Hematopoietic multipotent progenitor cell treated with erythropoietin and hydrocortisone succinate and interleukin-3 and kit ligand, for 8 days (in vitro differentiated cells): ENCODE measurements around the gene GPC5.
A peak's percentile ranks its signal among the peaks of the same experiment; 100 is the strongest.
"Not testable (repeated sequence)": the region's sequence is repeated elsewhere in the genome, so short reads cannot be mapped to it uniquely, and the experiment has no call there.

Source experiments
- DNase-seq: peaks from one replicate; pipeline ENCODE4 v3.0.0-alpha.2; 2015

Gene GPC5

DNA sequence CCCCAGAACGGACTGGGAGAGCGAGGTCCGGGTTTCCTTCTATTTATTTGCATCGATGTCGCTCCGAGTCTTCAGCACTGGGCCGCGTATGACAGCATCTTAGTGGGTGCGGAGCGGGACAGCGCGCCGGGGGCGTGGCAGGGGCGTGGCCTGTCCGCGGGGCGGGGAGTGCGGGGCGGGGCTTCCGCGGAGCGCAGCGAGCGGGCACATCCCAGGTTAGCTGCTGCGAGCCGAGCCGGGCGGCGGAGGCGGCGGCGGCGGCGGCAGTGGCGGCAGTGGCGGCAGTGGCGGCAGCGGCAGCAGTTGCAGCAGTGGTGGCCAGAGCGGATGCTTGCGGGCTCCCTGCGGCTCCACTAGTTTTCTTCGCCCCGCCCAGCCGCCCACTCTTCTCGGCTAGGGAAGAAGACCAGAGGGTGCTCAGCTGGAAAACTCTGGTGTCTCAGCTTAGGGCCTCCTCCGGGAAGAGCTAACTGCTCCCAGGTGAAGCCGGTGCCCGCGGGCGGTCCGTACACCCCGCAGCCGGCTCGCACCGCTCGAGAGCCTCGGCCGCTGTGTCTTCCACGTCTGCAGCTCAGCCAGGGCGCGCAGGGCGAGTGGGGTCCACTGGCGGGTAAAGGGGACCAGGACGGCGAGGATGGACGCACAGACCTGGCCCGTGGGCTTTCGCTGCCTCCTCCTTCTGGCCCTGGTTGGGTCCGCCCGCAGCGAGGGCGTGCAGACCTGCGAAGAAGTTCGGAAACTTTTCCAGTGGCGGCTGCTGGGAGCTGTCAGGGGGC, at the start of gene GPC5:
Gene GPC5, plus strand, starts transcription at position 209 of the 776 bp plus-strand sequence.
- peak; percentile 64 for DNase-seq

DNA sequence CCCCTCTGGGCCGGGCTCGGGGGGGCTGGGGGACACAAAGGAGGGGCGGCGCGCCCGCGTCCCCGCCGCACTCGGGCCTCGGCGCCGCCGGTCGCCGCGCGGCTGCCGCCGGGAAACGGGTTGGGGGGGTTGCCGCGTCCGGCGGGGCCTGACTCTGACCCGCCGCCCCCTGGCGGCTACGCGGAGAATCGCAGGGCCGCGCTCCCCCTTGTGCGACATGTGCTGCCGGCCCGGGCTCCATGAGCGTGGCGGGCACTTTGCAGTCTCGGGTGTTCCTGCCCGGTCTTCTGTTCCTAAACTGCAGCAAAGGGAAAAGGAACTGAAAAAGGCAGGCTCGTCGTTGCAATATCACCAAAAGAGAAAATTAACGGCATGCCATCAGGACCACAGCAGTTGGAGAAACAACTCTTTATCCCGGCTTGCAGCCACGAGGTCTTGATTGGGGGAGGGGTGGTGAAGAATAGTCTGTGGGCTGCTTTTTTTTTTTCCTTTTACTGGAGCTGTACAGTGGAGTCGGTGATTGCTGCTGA, 49.5 kb upstream of the GPC5 start:
- DNase-seq, result peak; percentile 88

DNA sequence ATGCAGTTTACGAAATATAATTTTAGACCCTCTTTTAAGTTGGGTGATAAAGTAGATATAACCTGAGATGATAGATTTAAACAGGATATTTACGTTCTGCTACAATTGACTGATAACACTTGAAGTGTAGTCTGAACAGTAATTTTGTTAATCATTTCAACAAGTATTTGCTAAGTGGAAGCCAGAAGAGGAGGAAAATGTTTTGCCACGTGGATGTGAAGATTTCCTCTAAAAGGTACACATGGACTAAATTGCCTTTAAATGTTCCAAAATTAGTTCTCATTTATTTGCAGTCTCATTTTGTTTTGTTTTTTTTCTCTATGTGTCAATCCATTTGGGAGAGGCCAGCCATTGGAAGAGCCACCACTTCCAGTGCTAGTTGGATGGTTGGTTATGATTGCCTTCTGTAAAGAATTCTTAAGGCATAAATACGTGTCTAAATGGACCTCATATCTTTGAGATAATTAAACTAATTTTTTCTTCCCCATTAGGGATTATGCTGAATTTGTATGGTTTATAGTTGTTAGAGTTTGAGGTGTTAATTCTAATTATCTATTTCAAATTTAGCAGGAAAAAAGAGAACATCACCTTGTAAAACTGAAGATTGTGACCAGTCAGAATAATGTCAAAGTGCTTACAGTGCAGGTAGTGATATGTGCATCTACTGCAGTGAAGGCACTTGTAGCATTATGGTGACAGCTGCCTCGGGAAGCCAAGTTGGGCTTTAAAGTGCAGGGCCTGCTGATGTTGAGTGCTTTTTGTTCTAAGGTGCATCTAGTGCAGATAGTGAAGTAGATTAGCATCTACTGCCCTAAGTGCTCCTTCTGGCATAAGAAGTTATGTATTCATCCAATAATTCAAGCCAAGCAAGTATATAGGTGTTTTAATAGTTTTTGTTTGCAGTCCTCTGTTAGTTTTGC, 48.2 kb upstream of the GPC5 start:
- DNase-seq, result no peak

DNA sequence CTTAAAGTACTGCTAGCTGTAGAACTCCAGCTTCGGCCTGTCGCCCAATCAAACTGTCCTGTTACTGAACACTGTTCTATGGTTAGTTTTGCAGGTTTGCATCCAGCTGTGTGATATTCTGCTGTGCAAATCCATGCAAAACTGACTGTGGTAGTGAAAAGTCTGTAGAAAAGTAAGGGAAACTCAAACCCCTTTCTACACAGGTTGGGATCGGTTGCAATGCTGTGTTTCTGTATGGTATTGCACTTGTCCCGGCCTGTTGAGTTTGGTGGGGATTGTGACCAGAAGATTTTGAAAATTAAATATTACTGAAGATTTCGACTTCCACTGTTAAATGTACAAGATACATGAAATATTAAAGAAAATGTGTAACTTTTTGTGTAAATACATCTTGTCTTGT, 47.3 kb upstream of the GPC5 start:
- no peak for DNase-seq

DNA sequence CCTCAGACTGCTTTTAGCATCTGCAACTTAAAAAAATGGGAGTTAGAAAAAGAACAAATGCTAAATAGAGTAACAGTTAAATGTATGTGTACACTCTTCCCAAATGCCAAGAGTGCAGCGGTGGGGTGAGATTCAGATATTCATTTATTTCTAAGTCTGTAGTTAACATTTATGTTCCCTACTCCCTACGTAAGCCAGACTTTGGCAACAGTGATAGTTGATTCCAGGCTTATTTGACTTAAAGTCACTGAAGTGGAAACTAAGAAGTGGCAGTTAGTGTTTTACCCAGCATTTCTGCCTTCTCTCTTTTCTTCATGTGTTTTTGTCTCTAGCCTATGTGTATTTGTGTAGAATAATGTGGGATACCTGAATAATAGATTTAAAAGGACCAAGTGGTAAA, 46.4 kb upstream of the GPC5 start:
- DNase-seq, result no peak

DNA sequence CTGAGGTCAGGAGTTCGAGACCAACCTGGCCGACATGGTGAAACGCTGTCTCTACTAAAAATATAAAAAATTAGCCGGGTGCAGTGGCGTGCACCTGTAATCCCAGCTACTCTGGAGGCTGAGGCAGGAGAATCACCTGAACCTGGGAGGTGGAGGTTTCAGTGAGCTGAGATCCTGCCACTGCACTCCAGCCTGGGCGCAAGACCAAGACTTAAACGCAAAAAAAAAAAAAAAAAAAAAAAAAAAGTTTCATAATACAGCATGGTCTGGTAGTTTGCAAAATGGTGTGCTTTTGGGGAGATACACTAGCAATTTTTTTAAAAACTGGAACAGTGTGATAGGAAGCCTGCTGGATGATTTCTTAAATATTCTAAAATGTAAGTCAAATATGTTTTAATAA, 45.5 kb upstream of the GPC5 start:
- DNase-seq, result not testable (repeated sequence)

DNA sequence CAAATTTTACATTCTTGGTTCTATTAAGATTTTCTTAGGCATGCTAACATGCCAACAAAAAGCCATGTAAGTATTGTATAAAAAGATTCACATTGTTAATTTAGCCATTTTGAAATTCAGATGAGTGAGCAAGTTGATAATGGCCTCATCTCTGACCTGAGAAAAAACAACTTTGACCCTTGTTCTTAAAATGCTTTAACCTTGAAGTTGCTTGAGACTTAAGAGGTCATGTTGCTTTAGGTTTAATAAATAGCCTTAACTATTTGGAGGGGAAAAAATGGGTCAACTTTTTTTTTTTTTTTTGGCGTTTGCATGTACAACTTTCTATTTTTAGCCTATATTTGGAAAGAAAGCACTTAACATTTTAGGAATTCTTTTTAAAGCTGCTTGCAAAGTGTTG, 44.9 kb upstream of the GPC5 start:
- no peak for DNase-seq

DNA sequence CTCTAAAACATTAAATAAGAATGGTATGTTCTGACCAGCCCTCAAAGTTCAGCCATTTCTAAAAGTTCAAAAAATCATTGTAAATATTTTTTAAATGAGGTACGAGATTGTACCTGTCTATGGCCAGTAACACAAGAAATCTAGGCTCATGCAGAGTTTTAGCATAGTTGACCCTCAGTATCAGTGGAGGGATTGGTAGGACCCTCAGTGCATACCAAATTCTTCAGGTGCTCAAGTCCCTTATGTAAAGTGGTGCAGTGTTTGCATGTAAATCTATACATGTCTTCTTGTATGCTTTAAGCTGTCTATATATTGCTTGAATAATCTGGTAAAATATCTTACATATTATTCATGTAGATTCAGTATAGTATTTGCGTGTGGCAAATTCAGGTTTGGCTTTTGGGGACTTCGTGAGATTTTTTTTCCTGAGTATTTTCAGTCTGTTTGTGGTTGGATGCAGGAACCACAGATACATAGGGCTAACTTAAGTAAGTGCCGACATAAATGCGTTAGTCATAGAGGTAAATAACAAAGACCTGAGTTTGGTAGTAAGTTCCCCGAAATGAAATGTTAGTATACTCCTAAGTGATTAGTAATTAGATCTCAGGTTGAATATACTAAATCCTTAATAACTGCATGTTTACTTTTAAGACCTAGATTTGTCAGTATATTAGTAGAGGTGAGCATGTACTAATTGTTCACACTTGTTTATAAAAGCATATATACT, 43.2 kb upstream of the GPC5 start:
- no peak for DNase-seq

DNA sequence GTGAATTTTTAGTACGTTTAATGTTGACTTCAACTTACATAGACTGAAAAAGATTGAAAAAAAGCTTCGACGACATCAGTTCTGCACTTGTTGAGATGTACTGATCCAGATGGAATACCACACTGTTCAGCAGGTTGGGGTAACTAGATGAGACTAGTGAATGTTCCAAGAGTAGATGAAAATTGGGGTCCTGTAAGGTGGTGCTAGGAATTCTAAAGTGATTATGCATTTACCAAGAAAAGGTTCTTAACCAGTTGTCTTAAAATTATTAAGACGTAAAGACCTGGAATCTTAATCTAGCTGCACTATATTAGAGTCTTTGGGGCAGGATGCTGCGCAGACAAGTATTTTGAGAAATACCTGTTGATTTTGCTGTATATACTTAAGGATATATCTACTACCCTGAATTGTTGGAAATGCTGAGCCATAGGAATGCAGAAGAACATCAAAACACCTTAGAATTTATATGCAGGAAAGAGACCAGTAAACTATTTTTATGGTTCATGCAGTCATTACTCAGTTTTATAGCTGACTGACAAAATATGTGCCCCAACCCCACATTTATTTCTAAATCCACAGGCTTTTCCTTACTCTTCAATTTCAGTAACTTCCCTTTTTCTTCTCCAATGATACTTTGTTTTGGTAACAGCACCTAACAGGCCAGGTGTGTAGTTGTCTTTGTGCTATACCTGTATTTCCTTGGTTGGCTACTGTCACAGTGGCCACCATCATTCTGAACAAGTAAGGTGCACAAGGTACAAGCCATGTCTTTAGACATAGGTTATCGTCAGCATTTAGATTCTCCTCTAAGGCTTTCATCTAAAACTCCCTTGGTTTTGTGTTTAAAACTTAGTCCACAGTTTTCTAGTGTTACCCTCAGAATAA, 42.4 kb upstream of the GPC5 start:
- no peak for DNase-seq

DNA sequence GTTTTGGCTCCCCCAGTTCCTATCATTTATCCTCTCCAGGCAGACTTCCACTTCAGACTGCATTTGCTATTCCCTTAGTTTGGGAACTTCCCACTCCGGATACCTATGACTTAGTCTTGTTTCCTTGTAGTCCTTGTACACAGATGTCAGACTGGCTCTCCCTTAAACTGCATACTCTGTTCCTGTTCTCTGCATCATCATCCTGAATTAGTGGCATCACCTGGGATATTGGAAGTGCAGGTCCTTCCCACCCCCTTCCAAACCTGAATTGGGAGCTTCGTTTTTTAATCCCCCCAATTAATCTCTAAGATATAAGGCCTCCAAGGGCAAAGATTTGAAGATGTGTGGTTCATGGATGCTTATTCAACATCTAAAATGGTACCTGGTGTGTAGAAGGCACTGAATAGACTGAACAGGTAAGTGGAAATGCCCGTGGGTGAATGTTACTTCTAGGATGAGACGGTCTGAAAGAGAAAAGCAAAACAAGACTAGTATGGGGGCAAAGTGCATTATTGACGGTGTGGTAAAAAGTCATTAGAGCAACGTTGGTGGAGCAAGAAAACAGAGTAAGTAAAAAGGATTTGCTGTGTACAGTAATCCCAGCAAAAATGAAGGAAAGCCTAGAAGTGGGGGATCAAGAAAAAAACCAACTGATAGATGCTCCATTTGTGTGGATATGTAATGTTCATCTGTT, 41.4 kb upstream of the GPC5 start:
- DNase-seq, result no peak

DNA sequence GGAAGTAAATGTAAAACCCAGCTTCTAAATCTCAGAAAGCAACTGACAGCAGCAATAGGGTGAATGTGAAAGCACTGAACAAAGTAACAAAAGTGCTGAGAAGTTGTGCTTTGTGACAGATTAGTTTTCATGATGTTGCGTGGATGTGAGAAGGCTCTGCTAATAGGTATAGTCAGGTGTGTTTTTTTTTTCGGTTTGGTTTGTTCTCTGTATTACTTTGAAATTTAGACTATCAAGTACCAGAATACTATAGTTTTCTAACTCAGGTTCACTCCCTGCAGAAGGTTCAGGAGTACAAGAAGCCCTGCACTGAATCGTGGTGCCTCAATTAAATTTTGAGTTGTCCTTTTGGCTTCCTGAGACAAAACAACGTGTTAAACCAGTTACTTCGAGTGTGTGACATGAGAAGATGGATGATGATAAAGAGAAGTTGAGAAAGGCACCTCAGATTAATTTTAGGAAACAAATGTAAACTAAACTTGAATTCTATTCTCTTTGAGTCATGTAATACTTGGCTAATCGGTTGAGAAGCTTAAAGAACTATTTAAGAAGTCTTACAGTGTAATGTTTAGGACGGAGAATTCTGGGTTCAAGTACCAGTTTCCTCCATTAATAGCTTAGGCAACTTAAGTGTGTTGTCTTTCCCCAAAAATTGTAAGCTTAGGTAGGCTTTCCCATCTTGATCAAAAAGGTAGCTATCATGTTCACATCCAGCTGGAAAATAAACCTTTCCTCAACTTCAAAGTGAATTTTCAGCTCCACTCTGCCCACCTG, 40.6 kb upstream of the GPC5 start:
- DNase-seq, result no peak

DNA sequence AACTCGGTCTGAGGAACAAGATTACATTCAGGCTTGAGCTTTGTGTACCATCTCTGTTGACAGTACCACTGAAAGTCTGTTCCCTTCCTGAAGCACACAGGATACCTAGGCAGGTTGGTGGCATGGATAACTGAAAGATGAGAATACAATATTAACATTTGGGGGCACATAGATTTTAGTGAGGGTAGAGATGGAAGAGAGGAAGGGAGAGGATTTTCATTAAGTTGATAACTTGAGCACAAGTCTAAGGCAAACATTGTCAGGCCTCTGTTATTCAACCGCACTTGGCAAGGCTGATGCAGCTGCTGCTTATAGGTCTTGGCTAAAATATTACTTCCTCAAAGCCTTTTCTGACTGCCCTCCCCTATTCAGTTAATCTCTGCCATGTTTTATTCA, 40.0 kb upstream of the GPC5 start:
- peak; percentile 45 for DNase-seq

DNA sequence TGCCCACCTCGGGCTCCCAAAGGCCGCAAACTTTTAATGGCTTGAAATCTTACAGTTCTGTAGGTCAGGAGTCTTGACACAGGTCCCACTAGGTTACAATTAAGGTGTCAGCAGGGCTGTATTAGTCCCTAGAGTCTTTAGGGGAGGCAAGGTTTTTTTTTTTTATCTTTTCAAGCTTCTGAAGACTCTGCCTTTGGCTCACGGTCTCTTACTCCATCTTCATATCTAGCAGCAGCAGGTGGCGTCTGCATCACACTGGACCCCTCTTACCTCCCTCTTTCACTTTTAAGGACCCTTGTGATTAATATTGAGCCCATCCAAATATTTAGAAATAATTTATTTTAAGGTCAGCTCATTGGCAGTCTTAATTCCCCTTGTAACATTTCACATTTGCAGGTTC, 39.3 kb upstream of the GPC5 start:
- DNase-seq, result peak; percentile 46

DNA sequence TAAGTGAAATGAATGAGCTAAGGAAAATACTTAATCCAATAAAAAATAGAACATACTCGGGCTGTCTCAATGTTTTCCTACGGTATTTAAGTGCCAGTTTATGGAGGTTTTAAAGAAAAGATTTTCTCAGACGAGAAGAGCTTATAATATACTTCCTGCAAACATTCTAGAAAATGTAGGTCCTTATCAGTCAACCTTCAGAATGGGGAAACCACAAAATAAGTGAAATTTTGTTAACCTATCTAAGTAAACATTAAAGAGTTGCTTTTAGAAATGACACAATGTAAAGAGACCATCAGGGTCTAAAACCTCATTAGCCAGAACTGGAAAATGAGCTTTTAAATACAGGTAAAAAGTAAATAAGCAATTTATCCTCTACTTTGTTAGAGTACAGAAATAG, 38.8 kb upstream of the GPC5 start:
- no peak for DNase-seq

DNA sequence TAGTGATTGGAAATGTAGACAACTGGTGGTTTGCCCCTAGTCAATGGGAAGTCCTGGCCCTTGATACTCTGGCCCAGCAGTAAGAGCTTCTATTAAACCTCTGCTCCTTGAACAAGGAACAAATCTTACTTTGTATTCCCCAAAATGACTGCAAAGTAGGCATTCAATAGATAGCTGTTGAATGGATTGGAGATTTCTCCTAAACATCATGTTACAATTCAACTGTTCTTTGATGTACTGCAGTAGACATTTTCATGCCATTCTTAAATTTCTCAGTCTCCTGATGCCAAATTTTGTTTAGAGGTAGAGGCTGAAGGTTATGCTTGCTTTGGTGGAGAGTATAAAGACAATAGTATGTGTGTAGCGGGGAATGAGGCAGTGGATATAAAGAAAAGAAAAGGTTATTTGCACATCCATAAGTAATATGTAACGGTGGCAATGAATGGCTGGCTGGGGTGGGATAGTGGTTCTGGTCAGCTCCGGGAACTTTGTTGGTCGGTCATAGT, 38.1 kb upstream of the GPC5 start:
- no peak for DNase-seq

DNA sequence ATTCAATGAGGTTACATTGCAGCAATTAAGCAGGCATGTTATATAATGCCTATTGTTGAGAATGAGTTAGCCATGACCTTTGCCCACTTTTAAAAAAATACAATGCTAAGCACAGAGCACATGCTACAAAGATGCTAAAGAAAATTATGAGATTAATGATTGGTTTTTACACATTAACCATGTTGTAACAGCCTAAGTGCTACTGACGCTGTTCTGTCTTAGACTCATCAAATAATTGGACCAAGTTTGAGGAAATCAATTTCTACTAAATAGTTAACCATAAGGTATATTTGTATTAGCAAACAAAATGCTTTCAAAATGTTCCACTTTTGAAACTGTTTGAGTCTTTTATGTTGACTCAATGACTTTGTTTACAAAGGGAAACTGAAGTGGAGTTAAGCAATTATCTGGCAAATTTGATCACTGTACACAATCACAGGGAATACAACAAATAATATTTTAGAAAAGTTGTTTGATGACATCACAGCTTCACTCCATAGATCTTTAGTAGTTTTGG, 36.6 kb upstream of the GPC5 start:
- DNase-seq, result no peak

DNA sequence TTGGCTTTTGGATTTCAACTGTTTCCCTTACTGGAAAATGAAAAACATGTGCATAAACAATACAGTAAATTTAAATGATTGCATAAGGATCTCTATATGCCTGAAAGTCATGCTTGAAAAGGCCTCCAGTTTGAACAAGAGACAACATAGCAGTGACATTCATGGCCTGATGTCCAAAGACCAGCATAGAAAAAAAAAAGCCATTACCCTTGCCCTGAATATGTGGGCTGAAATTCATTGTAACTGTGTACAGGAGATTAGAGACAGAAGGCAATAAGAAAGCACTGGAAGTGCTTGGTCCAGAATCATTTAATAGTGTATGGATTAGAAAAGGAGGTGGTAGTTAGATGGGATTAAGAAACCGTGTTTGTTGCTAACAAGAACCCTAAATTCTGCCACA, 35.5 kb upstream of the GPC5 start:
- no peak for DNase-seq

DNA sequence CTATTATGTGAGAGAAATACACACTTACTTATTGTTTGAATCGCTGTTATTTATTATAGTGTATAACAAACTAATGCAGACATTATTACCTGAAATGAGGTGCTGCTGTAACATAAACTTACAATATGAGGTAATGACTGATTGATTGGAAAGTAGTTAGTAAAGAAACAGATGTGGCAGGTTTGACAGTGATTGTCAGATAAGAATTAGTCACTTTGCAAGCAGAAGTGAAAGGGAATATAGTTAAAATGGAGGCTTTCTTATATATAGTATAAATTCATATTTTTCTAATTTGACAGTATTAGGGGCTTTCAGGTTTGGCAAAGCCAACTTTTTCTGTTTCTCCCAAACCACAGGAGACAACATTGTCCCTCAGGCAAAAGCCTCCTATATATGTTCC, 30.3 kb upstream of the GPC5 start:
- DNase-seq, result no peak

DNA sequence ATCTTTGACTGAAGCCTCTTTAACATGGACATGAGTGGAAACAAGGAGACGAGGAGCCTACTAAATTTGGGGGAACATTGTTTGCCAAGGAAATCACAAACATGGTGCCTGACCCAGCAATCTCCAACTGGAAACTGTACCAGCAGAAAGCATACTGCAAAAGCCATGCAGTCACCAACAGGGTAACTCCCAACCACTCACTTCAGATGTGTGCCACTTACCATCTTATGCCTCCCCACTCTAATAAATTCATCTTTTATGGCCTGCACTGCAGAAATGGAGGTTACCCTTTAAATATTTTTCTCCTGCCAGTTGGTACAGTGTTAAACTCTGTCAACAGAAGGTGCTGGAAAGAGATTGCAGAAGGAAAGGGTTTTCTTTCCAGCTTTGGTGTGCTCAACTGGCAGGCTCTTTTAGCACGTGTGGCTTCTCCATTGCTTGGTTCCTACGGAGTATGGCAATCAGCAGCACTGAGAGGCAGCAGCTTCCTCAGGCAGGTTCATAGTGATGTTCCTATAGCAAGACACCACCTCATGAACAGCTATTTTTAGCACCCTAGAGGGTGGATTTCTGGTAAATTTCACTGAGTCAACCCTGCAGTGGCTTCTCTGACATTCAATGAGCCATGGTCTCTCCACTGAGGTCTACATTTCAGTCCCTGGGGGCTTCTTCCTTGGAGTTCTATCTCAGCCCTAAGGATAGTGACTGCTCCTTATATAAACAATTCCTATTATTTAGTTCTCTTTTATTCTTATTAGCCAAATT, 29.6 kb upstream of the GPC5 start:
- no peak for DNase-seq

DNA sequence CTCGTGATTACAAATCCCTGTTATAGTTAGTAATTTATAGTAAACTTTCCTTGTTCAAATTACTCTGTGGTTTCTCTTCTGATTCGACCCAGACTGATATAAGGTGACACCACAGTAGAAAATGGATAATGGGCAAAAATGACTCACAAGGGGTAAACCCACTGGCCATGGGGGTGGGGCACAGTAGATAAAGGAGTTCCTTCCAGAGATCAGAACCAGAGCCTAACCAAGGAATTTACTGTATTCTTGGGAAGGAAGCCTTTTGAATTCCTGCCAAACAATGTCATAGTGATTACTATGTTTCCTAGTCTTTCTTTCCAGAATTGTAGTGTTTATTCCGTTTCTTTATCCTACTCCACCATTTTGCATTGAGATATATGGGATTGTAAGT, 29.0 kb upstream of the GPC5 start:
- no peak for DNase-seq
